Ureter (tissue), 1 donor: ENCODE measurements around the gene SCYL1. TPM values are rescaled to one million over a fixed set of nuclear protein-coding genes. Genes with fewer than 3 reads are reported as not detected.
A peak's percentile ranks its signal among the peaks of the same experiment; 100 is the strongest.
"Not testable (repeated sequence)": the region's sequence is repeated elsewhere in the genome, so short reads cannot be mapped to it uniquely, and the experiment has no call there.

ENCODE experiments used
- DNase-seq: peaks from one replicate; pipeline ENCODE4 v3.0.0-alpha.2; 2020; ENCODE audit warnings: low spot score
- total RNA-seq: library from RNA; stranded (reverse); gene quantifications from one replicate; pipeline ENCODE4 v1.2.4, GENCODE V29; 2023
- donor health status: DM: yes; HTN: yes; CAD: no.

The SCYL1 gene
- total RNA-seq, 1 donor from 2014 or later = 62.9 TPM

DNA sequence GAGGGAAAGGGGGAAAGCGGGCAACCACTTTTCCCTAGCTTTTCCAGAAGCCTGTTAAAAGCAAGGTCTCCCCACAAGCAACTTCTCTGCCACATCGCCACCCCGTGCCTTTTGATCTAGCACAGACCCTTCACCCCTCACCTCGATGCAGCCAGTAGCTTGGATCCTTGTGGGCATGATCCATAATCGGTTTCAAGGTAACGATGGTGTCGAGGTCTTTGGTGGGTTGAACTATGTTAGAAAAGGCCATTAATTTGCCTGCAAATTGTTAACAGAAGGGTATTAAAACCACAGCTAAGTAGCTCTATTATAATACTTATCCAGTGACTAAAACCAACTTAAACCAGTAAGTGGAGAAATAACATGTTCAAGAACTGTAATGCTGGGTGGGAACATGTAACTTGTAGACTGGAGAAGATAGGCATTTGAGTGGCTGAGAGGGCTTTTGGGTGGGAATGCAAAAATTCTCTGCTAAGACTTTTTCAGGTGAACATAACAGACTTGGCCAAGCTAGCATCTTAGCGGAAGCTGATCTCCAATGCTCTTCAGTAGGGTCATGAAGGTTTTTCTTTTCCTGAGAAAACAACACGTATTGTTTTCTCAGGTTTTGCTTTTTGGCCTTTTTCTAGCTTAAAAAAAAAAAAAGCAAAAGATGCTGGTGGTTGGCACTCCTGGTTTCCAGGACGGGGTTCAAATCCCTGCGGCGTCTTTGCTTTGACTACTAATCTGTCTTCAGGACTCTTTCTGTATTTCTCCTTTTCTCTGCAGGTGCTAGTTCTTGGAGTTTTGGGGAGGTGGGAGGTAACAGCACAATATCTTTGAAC, 19.2 kb upstream of the SCYL1 start:
- DNase-seq = no peak

DNA sequence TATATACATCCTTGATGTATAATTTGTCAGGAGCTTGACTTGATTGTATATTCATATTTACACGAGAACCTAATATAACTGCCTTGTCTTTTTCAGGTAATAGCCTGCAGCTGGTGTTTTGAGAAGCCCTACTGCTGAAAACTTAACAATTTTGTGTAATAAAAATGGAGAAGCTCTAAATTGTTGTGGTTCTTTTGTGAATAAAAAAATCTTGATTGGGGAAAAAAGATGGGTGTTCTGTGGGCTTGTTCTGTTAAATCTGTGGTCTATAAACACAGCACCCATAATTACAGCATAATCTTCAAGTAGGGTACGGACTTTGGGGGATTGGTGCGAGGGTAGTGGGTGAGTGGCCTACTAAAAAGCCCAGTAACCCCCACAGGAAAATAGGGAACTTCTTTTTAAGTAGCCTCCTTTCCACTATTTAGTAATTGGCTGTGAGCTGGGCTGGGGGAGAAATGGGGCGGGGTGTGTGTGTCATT, 18.6 kb upstream of the SCYL1 start:
- DNase-seq = no peak

DNA sequence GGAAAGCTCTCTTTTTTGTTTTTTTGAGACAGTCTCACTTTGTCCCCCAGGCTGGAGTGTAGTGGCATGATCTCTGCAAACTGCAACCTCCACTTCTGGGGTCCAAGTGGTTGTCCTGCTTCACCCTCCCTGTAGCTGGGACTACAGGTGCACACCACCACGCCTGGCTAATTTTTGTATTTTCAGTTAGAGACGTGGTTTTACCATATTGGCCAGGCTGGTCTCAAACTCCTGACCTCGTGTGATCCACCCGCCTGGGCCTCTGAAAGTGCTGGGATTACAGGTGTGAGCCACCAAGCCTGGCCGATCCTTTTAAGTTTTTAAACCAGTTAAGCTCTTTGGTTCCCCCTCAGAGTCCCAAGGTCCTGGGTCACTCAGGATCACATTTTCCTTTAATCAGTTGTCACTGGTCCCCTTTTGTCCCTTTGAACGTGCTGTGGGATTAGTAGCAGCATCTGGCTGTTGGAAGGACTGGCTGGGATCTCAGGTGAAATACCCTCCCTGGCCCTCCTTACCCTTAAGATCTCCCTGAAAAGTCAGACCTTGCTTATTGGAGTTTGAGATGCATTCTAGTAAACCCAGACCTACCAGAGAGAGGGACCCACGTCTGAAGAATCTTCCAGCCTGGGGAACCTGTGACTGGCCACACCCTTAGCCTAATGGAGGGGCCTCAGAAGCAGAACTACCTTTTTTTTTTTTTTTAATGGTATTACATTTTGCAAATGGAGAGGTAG, 17.9 kb upstream of the SCYL1 start:
- DNase-seq = no peak

DNA sequence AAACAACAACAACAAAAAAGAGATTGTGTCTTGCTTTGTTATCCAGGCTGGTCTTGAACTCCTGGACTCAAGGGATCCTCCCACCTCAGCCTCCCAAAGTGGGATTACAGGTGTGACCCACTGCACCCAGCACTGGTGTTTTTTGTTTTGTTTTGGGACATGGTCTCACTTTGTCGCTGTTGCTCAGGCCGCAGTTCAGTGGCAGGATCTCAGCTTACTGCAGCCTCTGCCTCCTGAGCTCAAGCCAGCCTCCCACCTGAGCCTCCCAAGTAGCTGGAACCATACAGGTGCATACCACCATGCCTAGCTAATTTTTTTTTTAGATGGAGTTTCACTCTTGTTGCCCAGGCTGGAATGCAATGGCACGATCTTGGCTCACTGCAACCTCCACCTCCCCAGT, 12.6 kb upstream of the SCYL1 start:
- DNase-seq = not testable (repeated sequence)

DNA sequence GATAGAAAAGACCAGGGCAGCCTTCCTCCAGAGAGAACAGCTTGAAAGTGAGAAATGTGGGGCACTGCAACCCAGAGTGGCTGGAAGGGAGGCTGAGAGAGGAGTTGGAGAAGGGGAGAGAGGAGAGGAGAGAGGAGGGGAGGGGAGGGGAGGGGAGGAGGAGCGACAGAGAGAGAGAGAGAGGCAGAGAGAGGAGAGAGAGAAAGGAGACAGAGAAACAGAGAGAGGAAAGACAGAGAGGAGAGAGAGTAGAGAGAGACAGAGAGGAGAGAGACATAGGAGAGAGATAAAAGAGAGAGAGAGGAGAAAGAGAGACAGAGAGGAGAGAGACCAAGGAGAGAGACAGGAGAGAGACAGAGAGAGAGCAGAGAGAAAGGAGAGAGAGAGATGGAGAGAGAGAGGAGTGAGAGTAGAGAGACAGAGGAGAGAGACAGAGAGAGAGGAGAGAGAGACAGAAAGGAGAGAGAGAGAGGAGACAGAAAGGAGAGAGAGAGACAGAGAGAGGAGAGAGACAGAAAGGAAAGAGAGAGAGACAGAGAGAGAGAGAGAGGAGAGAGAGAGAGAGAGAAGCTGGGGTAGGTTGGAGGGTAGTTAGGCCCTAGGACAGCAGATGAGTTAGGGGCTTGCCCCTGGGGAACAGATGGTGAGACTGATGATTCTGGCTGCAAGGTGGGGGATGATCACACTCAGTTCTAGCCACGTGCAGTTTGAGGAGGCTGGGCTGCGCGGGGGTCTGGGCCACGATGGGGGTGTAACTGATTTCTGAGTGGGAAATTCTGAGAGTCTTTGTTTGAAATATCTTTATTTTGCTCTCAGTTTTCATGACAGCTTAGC, 8.5 kb upstream of the SCYL1 start:
- DNase-seq = no peak

DNA sequence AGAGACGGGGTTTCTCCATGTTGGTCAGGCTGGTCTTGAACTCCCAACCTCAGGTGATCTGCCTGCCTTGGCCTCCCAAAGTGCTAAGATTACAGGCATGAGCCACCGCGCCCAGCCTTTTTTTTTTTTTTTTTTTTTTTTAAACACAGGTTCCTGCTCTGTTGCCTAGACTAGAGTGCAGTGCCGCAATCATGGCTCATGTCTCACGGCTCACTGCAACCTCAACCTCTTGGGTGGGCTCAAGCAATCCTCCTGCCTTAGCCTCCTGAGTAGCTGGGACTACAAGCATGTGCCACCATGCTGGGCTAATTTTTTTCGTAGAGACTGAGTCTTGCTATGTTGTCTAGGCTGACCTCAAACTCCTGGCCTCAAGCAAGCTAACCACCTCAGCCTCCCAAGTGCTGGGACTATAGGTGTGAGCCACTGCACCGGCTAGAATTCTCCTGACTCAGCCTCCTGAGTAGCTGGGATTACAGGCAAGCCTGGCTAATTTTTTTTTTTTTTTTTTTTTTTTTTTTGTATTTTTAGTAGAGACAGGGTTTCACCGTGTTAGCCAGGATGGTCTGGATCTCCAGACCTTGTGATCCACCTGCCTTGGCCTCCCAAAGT, 5.8 kb upstream of the SCYL1 start:
- not testable (repeated sequence) for DNase-seq

DNA sequence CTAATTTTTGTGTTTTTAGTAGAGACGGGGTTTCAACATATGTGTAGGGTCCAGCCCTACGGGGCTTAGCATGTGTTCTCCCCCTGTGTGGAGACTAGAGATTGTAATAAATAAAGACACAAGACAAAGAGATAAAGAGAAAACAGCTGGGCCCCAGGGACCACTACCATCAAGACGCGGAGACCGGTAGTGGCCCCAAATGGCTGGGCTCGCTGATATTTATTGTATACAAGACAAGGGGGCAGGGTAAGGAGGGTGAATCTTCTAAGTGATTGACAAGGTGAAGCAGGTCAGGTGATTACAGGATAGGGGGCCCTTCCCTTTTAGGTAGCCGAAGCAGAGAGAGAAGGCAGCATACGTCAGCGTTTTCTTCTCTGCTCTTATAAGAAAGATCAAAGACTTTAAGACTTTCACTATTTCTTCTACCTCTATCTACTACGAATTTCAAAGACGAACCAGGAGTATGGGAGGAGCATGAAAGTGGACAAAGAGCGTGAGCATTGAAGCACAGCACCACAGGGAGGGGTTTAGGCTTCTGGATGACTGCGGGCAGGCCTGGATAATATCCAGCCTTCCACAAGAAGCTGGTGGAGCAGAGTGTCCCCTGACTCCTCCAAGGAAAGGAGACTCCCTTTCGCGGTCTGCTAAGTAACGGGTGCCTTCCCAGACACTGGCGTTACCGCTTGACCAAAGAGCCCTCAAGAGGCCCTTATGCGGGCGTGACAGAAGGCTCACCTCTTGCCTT, 2.9 kb upstream of the SCYL1 start:
- DNase-seq = not testable (repeated sequence)

DNA sequence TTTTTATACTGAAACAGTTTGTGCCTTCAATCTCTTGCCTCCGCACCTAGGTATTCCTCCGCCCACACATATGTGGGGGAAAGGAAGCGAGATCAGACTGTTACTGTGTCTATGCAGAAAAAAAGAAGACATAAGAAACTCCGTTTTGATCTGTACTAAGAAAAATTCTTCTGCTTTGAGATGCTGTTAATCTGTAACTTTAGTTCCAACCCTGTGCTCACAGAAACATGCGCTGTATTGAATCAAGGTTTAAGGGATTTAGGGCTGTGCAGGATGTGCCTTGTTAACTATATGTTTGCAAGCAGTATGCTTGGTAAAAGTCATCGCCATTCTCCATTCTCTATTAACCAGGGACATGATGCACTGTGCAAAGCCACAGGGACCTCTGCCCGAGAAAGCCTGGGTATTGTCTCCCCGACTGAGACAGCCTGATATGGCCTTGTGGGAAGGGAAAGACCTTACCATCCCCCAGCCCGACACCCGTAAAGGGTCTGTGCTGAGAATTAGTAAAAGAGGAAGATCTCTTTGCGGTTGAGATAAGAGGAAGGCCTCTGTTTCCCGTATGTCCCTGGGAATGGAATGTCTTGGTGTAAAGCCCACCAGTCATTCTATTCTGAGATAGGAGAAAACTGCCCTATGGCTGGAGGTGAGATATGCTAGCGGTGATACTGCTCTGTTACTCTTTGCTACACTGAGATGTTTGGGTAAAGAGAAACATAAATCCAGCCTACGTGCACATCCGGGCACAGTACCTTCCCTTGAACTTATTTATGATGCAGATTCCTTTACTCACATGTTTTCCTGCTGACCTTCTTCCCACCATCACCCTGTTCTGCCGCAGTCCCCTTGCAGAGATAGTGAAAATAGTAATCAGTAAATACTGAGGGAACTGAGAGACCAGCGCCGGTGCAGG, 1.9 kb upstream of the SCYL1 start:
- not testable (repeated sequence) for DNase-seq

DNA sequence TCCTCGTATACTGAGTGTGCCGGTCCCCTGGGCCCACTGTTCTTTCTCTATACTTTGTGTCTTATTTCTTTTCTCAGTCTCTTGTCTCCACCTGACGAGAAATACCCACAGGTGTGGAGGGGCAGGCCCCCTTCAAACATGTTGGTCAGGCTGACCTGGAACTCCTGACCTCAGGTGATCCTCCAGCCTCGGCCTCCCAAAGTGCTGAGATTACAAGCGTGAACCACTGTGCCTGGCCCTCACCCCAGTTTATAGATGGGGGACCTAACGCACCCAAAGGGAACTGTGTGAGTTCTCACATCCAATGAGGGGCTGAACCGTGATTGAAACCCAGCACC, 1.3 kb upstream of the SCYL1 start:
- not testable (repeated sequence) for DNase-seq

DNA sequence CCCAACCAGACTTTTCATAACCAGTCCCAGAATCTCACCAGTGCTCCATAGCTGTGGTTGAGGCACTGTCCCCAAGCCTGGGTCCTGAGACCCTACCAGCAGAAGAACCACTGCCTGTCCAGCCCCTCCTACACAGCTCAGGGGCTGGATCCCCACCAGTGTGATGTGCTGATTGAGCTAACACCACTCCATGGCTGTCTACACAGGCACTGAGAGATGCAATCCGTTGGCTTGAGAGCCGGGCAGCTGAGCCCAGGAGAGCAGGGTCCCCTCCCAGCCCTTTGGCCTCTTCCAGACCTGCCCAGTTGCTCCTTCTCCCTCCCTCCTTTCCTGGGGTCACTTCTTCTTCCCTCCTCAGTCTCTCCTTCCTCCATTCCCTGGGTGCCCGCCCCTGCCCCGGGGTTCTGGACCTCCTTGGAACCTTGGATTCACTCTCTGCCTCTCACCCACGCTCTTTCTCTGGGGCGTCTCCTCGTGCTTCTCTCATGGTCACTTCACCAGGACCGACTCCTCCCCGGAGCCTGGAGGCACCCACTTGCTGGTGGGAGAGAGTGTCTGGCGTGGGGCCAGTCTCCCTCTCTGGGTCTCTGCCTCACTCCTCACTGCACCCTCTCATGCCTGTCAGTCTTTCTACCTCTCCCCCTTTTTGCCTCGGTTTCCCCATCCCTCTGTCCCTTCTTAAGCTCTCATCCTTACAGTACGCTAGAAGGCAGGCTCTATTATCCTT, 706 bp upstream of the SCYL1 start:
- DNase-seq = peak; percentile 70

DNA sequence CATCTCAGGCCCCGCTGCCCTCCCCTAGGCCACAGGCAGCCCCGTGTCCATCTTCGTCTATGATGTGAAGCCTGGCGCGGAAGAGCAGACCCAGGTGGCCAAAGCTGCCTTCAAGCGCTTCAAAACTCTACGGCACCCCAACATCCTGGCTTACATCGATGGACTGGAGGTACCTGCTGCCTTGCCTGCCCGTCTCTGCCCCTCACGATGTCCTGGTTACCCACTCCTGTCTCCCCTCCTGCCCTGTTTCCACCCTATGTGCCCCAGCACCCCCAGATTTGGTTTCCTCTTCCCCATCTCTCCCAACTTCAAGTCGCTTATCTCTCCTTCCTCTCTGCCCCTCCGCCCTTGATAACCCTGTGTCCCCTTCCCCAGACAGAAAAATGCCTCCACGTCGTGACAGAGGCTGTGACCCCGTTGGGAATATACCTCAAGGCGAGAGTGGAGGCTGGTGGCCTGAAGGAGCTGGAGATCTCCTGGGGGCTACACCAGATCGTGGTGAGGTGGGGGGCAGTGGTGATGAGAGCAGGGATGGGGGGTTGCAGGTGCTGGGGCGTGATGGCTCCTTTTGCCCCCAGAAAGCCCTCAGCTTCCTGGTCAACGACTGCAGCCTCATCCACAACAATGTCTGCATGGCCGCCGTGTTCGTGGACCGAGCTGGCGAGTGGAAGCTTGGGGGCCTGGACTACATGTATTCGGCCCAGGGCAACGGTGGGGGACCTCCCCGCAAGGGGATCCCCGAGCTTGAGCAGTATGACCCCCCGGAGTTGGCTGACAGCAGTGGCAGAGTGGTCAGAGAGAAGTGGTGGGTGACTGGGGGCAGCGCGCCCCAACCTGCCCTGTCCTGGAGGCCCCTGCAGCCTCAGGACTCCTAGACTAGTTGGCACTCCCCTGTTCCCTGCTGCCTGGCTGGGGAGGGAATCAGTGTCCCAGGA, 930 bp downstream of the SCYL1 start:
- DNase-seq = no peak

DNA sequence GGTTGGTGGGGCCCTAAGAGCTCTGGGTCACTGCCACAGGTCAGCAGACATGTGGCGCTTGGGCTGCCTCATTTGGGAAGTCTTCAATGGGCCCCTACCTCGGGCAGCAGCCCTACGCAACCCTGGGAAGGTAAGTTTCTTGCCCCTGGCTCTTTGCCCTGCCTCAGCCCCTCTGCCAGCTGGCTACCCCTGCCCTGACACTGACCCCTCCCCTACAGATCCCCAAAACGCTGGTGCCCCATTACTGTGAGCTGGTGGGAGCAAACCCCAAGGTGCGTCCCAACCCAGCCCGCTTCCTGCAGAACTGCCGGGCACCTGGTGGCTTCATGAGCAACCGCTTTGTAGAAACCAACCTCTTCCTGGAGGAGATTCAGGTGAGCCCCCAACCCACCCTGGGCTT, 1.9 kb downstream of the SCYL1 start:
- no peak for DNase-seq

DNA sequence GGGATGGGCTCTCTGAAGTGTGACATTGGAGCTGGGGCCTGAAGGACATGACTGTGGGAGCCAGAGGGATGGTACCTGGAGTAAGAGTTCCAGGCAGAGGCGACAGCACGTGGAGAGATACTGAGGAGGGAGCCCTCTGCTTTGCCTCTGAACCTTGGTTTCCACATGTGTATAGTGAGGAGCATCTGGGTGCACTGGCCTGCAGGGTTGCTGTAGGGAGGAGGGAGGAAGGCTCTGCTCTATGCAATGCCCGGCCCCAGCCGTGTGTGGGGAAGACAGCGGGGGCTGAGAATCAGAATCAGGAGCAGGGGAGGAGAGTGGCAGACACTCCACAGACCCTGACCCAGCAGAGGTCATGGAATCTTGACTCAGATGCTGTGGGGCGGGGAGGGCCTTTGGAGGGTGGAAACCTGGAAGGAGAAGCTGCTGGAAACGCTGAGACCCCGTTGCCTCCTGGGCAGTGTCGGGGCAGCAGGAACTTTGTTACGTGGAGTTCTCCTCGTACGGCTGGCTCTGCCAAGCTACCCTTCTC, 4.0 kb downstream of the SCYL1 start:
- no peak for DNase-seq

DNA sequence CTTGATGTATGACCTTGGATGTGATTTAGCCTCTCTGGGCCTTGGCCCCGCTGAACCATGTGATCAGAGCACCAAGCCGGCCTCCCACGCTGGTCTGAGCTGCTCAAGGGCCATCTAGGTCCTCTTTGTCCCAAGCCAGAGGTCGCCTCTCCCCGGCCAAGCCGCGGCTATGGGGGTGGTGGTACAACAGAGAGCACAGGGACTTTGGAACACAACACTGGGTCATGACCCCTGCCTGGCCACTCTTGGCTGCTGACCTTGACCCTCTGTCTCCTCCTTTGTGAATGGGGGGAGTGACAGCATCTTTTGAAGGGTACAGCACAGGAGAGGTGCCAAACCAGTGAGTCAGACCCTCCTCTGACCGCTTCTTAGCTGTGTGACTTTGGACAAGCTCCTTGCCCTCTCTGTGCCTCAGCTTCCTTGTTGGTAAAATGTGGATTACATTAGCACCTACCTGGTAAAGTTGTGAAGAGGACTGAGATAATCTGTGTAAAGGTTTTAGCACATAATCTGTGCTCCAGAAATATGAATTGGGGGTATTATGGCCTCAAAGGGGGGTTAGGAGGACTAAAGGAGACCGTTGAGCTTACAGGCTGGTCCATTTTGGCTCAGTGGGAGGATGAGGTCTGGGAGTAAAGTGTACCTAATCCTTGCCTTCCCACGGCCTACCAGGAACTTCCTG, 4.7 kb downstream of the SCYL1 start:
- no peak for DNase-seq

DNA sequence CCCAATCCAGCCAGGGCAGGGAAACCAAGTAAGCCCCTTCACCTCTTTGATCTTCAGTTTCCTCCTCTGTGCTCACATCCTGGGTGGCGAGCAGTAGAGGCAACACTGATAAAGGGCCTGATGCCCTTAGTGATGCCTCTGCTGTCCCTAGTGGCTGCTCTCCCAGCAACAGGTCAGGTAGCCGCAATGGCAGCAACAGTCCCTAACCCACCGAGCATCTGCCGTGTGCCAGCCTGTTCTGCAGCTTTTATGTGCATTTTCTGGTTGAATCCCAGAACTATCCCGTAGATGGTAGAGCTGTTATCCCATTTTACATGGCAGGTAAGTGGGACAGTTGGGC, 5.2 kb downstream of the SCYL1 start:
- DNase-seq = no peak

DNA sequence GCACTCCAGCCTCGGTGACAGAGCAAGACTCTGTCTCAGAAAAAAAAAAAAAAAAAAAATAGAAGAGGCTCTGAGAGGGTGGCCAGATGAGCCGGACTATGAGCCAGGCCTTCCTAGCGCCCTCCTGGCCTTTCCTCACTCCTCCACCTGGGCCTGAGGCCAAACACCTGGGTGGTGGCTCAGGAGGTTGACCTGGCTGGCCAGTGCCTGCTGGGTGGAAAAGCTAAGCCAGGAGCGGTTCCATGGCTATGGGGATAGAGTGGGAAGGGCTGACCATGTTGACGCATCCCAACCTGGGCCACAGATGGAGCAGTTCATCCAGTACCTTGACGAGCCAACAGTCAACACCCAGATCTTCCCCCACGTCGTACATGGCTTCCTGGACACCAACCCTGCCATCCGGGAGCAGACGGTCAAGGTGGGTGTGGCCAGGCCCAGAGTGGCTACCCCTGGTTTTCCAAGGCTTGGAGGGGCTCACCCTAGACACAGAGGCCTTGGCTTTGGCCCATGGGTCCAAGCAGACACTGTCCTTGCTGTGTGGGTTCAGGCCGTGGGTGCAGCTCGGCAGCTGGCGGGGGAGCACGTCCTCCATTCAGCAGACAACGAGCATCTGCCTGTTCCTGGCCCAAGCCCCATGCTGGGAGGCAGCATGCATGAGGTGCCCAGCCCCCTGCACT, 7.6 kb downstream of the SCYL1 start:
- DNase-seq = no peak

DNA sequence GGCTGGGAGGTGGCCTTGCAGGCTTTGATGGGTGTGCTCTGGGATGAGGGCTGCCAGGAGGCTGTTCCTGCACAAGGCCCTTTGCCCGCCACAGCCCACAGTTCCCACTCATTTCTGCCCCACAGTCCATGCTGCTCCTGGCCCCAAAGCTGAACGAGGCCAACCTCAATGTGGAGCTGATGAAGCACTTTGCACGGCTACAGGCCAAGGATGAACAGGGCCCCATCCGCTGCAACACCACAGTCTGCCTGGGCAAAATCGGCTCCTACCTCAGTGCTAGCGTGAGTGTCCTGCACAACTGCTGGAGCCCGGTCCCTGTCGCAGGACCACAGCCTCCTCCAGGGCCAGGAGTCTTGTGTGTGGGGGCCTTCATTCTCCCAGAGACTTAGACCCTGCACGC, 10.2 kb downstream of the SCYL1 start:
- no peak for DNase-seq
